ENCODE data around the gene PLCH2. TPM values are rescaled to one million over a fixed set of nuclear protein-coding genes. Genes with fewer than 3 reads are reported as not detected.

PLCH2 gene
- total RNA-seq, 1 experiment from 2014 or later: 0.20 TPM

DNA sequence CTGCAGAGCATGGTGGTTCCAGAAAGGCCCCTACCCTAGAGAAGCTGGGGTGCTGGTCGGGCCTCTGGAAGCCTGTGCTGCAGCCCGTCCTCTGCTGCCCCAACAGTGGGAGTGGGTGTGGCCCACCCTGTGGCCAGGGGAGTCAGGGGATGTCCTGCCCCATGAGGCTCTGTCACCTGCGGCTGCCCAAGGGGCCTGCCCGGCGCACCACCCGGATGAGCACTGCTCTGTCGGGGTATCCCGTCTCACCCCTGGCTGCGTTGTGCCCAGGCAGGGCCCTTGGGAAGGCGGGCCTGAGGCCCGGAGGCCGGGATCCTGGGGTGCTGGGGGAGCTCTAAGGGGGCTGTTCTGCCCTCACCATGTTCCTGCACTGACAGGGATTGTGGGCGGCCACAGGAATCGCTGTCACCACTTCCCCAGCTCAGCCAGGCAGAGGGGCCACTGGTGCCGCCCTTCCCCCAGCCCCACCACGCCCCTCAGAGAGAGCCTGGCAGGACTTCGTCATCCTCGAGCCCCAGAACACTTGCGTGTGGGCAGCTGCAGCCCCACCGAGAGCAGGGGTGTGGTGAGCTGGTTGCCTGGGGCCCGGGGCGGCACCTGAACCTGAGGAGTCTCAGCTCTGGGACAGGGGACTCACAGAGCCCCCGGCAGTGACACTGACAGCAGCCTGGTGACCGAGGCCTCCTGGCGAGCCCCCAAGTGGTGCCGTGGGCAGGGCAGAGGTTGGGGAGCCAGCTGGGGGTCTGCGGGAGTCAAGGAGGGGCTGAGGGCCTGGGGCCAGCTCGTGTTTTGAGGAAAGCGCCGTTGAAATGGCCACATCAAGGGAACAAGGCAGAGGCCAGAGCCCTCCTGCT, 30.1 kb downstream of the PLCH2 start:
- DNase-seq (ENCODE audit: low spot score): no peak
- in situ Hi-C loops (cut with HindIII; ENCODE audit: low sequenced_read_pairs): loop anchor here (25.0 kb wide), 1 partner anchor 94 kb away; the partner anchor contains the start of gene PEX10

DNA sequence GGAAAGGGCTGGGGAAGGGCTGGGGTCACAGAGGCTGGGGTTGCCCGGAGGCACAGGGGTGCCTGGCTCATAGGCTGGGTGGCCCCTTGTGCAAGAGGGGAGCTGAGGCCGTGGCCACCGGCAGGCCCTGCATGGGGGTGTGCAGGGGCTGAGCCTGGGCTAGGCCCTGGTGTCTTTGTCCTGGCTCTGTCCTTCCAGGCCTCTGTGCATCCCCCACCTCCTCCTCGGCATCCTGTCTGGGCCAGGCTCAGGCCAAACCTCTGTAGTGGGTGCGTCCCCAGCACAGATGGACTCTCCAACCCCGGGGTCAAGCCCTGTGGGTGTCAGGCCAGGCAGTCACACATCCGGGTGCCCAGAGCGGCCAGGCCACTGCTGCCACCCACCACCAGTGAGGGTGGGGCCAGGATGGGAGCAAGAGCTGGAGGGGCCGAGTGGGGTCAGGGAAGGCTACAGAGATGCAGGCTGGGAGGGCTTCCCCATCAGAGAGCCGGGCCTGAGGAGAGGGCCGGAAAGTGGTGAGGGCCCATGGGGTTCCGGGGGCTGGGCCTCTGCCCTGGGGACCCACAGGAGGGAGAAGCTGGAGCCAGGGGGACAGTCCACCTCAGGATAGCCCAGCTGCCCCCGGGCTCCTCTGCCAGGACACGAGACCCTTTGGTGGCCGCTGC, 30.9 kb downstream of the PLCH2 start:
- DNase-seq (ENCODE audit: low spot score): no peak
- in situ Hi-C loops (cut with HindIII; ENCODE audit: low sequenced_read_pairs): loop anchor here (25.0 kb wide), 1 partner anchor 95 kb away; the partner anchor contains the start of gene PEX10

DNA sequence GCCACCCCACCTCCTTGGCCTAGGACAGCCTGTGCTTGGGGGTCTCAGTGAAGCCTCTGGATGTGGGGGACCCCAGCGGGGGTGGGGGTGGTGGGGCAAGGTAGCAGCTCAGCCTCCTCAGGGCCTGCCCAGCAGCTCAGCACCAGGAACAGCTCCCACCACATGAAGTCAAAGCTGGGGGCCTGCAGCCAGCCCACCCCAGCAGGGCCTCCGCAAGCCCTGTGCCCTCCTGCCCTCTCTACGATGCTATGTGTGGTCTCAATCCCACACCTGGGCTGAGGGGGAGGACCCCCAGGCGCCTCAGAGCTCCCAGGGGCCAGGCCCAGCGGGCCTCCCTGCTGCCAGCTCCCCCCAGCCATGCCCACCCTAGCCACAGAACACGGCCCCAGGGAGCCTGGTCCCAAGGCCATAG, 31.7 kb downstream of the PLCH2 start:
- in situ Hi-C loops (cut with HindIII; ENCODE audit: low sequenced_read_pairs): loop anchor here (25.0 kb wide), 1 partner anchor 95 kb away; the partner anchor contains the start of gene PEX10
- DNase-seq (ENCODE audit: low spot score): no peak

DNA sequence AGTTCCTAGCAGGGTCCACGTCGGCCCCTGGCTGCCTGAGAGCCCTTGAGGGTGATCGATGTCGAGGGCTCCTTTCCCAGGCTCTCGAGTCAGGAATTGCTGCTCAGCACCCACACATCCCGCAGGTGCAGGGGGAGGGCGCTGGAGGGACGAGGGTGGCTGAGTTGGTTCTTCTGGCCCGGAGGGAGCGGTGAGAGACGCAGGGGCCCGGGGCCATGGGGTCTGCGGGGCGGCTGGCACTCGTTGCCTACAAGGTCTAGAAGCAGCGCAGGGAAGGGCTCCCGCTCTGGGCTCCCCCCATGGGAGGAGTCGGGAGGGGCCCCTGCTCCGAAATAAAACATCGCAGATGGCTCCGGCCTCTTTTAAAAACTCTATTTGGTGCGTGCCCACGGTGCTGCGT, 32.1 kb downstream of the PLCH2 start:
- DNase-seq (ENCODE audit: low spot score): no peak
- in situ Hi-C loops (cut with HindIII; ENCODE audit: low sequenced_read_pairs): loop anchor here (25.0 kb wide), 1 partner anchor 96 kb away; the partner anchor contains the start of gene PEX10

DNA sequence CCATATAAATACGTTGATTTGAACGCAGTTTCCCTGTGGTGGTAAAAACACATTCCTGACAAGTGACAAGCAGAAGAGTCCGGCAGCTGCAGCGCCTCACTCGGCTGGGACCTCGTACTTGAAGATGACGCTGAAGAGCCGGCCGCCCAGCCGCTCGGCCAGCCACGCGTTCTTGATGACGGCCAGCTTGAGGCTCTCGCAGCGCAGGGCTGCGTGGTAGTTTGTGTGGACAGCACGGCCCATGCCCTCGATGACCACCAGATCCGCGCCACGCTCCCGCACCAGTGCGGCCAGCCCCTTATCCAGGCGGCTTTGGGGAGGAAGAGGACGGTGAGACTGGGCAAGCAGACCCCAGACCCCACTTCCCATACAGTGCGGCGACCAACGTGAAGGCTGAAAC, 32.7 kb downstream of the PLCH2 start:
- no peak for DNase-seq (ENCODE audit: low spot score)
- in situ Hi-C loops (cut with HindIII; ENCODE audit: low sequenced_read_pairs): loop anchor here (25.0 kb wide), 1 partner anchor 96 kb away; the partner anchor contains the start of gene PEX10

DNA sequence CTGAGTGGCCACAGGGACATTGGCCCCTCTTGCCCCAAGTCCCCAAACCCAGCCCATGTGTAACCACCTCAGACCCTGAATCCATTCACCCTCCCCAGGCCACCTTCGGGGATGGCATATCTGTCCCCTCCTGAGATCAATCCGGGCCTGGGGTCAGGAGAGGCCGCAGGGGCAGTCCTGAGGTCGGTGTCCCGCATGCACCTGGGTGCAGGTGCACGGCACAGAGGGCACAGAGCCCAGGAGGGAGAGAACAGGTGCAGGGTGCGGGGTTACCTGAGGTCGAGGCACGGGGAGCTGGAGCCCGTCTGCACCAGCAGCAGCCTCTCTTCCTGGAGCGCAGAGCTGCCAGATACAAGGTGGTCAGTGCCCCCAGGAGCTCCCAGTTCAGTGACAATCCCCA, 33.5 kb downstream of the PLCH2 start:
- DNase-seq (ENCODE audit: low spot score): no peak
- in situ Hi-C loops (cut with HindIII; ENCODE audit: low sequenced_read_pairs): loop anchor here (25.0 kb wide), 1 partner anchor 97 kb away; the partner anchor contains the start of gene PEX10

DNA sequence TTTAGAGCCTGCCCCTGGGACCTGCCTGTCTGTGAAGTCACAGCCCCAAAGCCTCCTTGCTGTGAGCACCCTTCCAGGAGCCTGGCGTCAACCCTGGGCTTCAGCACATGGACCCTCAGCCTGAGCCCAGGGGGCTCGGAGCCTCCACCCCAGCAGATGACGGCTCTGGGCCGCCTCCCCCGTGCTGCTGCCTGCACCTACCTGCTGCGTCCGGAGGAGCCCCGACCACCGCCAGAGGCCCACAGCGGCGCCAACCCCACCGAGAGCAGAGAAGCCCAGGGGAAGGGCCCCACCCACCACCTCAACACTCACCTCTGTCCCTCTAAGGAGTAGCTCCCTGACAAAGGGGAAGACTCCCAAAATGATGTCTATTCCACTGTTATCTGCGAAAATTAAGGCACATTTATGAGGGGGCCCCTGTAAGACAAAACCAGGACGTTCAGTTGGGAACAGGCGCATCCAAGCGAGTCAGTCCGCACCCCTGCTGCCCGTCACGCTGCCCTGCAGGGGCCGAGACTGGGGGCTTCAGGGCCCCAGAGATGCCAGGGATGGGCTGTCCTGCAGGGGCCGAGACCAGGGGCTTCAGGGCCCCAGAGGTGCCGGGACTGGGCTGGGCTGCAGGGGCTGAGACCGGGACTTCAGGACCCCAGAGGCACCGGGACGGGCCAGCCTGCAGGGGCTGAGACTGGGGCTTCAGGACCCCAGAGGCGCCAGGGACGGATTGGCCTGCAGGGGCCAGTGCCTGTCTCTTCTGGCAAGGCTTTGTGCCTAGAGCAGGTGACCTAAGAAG, 34.5 kb downstream of the PLCH2 start:
- in situ Hi-C loops (cut with HindIII; ENCODE audit: low sequenced_read_pairs): loop anchor here (25.0 kb wide), 1 partner anchor 98 kb away; the partner anchor contains the start of gene PEX10

DNA sequence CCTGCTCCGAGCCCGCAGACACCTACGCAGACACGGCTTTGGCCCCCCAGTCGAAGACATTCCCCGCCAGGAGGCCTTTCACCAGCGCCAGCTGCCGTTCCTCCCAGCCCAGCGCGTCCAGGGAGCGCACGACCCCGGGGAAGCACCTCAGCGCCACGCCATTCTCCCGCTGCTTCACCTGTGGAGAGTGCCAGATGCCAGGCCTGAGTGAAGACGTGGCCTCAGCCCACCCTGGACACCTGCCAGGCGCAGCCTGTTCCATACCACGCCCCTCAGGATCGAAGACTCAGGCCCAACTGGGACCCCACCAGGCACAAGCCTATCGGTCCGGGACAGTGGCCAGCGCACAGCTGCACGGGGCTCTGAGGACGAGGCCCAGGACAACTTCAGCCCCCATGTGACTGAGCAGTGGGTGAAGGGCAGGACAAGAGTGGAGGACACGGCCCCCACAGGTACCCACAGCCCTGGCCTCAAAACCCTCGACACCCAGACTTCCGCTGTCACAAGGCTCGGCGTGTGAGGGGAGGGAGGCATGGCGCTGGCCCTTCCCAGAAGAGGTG, 36.9 kb downstream of the PLCH2 start:
- DNase-seq (ENCODE audit: low spot score): no peak
- in situ Hi-C loops (cut with HindIII; ENCODE audit: low sequenced_read_pairs): loop anchor here (25.0 kb wide), 1 partner anchor 101 kb away; the partner anchor contains the start of gene PEX10

More for the DNA sequence above, 34.5 kb downstream of the PLCH2 start:
- DNase-seq (ENCODE audit: low spot score): no peak

DNA sequence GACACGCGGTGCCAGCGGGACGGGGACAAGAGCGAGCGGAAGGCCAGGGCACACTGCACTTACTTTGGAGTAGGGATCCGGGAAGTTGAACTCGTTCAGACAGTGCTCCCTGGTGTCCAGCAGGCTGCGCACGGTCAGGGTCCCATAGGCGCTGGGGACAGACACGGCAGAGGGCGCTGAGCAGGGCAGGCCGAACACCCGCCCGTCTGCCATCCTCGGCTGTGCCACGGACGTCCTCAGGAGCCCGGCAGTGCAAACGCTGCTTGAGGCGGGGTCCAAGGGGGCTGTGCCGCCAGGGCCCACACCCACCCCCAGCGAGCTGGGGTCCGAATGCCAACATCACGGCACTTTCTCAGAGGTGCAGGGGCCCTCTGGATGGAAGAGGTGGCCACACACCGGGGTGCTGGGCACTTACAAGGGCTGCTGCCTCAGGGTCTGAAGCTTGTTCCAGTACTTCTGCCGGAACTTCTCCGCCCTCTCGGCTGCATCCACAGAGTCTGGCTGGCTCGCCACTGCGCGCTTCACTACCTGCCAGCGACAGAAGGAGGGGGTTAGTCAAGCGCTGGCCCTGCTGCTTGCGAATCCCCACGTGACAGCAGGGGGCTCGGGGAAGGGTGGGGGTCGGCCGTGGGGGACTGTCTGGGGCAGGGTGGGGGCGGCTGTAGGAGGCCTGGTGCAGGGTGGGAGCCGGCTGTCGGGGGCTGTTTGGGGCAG, 38.0 kb downstream of the PLCH2 start:
- DNase-seq (ENCODE audit: low spot score): no peak

DNA sequence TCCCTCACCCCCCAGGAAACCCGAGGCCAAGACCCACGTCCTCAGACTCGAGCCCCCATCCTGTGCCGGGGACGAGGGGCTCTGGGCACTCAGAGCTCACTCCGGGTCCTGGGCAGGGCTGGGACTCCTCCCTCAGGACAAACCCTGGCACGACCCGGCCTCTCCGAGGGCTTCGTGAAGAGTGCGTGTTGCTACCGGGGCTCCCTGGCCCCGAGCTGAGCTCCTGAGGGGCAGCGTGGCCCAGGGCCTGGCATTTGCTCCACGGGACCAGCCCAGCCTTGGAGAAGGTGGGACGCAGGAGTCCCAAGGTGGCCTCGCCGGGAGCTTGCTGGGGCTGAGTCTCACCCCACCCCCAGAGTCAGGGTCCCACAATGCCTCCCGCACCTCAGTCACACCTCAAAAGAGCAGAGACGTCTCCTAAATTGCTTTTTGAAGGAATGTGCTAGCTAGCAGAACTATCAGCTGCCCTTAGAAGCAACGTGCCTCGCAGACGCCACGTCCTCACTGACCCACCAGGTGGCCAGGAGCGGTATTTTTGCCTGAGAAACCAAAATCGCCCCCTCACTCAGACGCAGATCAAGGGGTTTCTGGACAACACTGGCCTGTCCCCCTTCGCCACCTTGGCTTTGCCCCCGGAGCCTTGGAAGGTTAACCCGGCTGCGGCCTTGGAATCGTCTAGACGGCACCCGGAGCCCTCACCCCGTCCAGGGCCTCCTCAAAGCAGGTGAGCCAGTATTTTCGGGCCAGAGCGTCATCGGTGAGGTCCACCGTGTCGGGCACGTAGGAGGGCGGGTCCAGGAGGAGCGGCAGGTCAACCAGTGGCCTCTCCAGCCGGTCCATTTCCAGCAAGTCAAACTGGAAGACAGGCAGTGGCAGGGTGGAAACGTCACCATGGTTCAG, 39.0 kb downstream of the PLCH2 start:
- no peak for DNase-seq (ENCODE audit: low spot score)
- in situ Hi-C loops (cut with HindIII; ENCODE audit: low sequenced_read_pairs): loop anchor here (25.0 kb wide), 1 partner anchor 103 kb away; the partner anchor contains the start of gene PEX10

More for the DNA sequence above, 38.0 kb downstream of the PLCH2 start:
- in situ Hi-C loops (cut with HindIII; ENCODE audit: low sequenced_read_pairs): loop anchor here (25.0 kb wide), 1 partner anchor 102 kb away; the partner anchor contains the start of gene PEX10

DNA sequence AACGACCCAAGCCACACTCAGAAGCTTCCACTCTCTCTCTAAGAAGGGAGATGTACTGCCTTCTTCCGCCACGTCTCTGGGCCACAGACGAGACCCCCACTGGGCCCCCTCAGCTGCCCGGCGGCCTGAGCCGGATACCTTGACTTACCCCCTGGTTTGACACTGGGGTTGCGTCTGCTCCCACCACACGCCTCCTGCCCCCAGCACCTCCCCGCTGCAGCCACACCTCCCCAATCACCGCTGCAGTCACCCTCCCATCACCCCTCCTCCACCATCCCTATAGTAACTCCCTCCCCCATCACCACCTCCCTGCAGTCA, 39.6 kb downstream of the PLCH2 start:
- in situ Hi-C loops (cut with HindIII; ENCODE audit: low sequenced_read_pairs): loop anchor here (25.0 kb wide), 1 partner anchor 103 kb away; the partner anchor contains the start of gene PEX10
- DNase-seq (ENCODE audit: low spot score): no peak

DNA sequence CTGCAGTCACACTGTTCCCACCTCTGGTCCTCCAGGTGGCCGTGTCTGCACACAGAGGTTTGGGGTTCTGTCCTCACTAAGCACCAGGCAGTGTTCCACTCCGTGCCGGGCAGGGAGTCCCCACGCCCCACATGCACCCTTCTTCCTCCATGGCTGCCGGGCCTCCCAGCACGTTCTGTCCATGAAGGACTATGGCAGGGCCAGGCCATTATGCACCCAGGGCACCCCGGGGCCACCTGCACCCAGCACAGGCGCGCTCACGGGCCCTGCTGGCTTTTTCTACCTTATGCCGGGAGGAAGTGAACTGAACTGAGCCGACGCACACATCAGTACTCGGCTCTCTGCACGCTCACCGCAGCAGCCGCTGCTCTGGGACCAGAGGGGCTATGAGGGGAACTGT, 40.0 kb downstream of the PLCH2 start:
- in situ Hi-C loops (cut with HindIII; ENCODE audit: low sequenced_read_pairs): loop anchor here (25.0 kb wide), 1 partner anchor 104 kb away; the partner anchor contains the start of gene PEX10

DNA sequence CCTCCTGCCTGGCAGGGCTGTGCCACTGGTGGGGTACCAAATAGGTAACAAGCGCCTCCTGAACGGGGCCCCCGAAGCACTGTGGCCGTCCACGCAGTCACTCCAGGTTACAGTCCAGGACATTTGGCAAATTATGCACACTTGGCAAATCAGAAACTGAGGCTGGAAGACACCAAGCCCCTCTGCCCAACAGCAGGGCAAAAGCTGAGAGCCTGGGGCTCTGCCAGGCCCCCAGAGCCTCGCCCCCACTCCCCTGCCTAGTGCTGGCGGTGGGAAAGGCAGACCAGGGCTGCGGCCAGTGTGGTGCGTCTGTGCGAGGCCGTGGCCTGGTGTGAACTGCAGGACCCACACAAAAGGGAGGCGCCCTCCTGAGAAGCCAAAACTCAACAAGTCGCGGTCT, 40.9 kb downstream of the PLCH2 start:
- no peak for DNase-seq (ENCODE audit: low spot score)
- in situ Hi-C loops (cut with HindIII; ENCODE audit: low sequenced_read_pairs): loop anchor here (25.0 kb wide), 1 partner anchor 105 kb away; the partner anchor contains the start of gene PEX10

More for the DNA sequence above, 40.0 kb downstream of the PLCH2 start:
- DNase-seq (ENCODE audit: low spot score): no peak

DNA sequence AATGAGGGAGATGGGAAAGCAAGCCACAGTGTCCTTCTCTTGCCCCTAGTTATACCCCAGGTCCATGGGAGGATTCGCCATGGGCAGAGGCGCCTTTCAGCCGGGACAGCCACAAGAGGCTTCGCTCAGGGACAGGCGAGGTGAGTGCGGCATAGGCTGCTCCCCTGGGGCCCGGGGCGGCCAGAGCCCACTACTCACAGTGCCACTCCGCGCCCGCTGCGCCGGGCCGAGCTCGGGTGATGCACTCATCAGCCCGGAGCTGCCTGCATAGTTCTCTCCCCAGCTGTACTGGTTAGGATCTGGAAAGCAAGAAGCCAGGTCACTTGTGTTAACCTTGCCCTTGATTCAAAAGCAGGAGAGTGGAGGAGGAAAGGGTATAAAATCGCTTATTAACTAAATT, 41.9 kb downstream of the PLCH2 start:
- DNase-seq (ENCODE audit: low spot score): no peak
- in situ Hi-C loops (cut with HindIII; ENCODE audit: low sequenced_read_pairs): loop anchor here (25.0 kb wide), 1 partner anchor 106 kb away; the partner anchor contains the start of gene PEX10

DNA sequence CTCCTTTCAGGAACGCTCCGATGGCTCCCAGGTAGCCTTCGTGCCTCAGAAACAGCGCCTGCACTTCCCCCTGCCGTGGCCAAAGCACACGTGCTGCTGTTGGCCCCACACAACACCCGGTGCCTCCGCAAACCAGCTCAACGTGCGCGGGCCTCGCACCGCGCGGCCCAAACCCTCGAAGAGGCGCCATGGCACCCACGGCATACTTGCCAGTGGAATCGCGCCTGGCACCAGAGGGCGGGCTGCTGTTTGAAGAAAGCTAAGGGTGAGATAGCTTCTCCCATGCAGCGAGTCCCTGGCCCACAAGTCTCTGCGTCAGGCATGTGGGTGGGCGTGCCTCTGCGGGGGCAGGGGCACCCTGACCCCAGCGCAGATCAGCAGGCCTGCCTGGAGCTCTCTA, 42.4 kb downstream of the PLCH2 start:
- no peak for DNase-seq (ENCODE audit: low spot score)
- in situ Hi-C loops (cut with HindIII; ENCODE audit: low sequenced_read_pairs): loop anchor here (25.0 kb wide), 1 partner anchor 106 kb away; the partner anchor contains the start of gene PEX10

DNA sequence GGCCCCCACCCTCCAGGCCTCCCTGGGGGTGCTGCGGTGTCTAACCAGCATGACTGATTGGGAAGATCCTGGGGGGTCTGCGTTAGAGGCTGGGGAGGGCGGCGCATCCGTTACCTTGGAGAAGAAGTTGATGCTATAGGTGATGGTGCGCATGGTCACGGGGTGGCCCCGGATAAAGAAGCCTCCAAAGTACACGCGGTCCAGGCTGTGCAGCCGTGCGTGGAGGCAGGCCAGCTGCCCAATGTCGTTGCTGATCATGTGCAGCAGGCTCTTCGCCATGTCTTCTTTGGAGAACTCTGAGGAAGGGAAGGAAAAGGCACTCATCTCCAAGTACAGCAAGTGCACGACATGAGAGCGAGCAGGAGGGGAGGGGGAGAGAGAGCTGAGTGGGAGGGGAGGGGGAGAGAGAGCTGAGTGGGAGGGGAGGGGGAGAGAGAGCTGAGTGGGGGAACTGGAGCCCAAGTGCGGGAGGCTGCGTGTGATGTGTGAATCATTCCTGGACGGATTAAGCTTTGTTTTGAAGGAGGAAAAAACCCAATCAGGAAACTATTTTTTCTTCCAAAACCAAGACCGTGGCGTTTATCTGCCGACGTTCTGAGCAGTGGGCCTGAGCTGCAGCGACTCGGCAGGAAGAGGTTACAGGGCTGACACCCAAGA, 43.1 kb downstream of the PLCH2 start:
- in situ Hi-C loops (cut with HindIII; ENCODE audit: low sequenced_read_pairs): loop anchor here (25.0 kb wide), 1 partner anchor 107 kb away; the partner anchor contains the start of gene PEX10
- DNase-seq (ENCODE audit: low spot score): no peak

All from G401 (cell line).